Neural crest cell (in vitro differentiated cells): ENCODE results near the gene CCNDBP1. TPM values are rescaled to one million over a fixed set of nuclear protein-coding genes. Genes with fewer than 3 reads are reported as not detected.
A peak's percentile ranks its signal among the peaks of the same experiment; 100 is the strongest.

Source experiments
- DNase-seq: peaks from one replicate; pipeline ENCODE4 v3.0.0; 2021; ENCODE audit warnings: low read depth, mixed read lengths, low spot score
- H3K27ac Mint-ChIP-seq: one replicate; pipeline ENCODE4 v1.8.0; 2021; ENCODE audit warnings: mild to moderate bottlenecking, mixed read lengths; ENCODE audit not compliant: unreplicated experiment
- H3K27me3 Mint-ChIP-seq: 2 replicates; pipeline ENCODE4 v1.8.0; 2021; ENCODE audit warnings: low read depth, mild to moderate bottlenecking, mixed read lengths
- H3K36me3 Mint-ChIP-seq: 2 replicates; pipeline ENCODE4 v1.8.0; 2021; ENCODE audit warnings: low read depth, mild to moderate bottlenecking, mixed read lengths
- H3K4me1 Mint-ChIP-seq: 2 replicates; pipeline ENCODE4 v1.8.0; 2021; ENCODE audit warnings: mixed read lengths
- H3K4me3 Mint-ChIP-seq: one replicate; pipeline ENCODE4 v1.8.0; 2021; ENCODE audit warnings: mild to moderate bottlenecking, mixed read lengths
- H3K9me3 Mint-ChIP-seq: 2 replicates; pipeline ENCODE4 v1.8.0; 2021; ENCODE audit warnings: mixed read lengths
- CTCF ChIP-seq: fragments of 200-600 bp; sonication (generic); conservative IDR thresholded peaks from 2 replicates; pipeline ENCODE4 v1.5.0; 2021; ENCODE audit warnings: antibody characterized with exemption, mild to moderate bottlenecking
- long read RNA-seq: library from polyadenylated mRNA; unstranded; transcript quantifications from one replicate; pipeline ENCODE4 v2.0.0, GENCODE V29; 2020
- total RNA-seq: library from RNA; stranded (reverse); gene quantifications from 2 replicates; pipeline ENCODE4 v1.2.1, GENCODE V29; 2021

Gene CCNDBP1
- total RNA-seq: 29.5 and 31.4 TPM in 2 replicates
- long read RNA-seq, transcript CCNDBP1-201 (11 exons, 3,660 nt): major isoform, 97 of 117 reads
- long read RNA-seq, partial matches to known transcripts: 5 of 117 reads
- long read RNA-seq, other reads (novel, unspliced or antisense): 2 of 117 reads

- Mint-ChIP-seq H3K4me3 (peak within 1 kb of the TSS; percentile 92), H3K4me1 (peaks cover 15% of the 10 kb centered on the region), H3K9me3 (no peaks in the 10 kb centered on the region), H3K36me3 (peaks cover 2% of the 10 kb centered on the region), H3K27me3 (no peaks in the 10 kb centered on the region), H3K27ac (peak within 1 kb of the TSS; percentile 24)
- peak; percentile 84 for DNase-seq
- peak; percentile 58 for TF ChIP-seq CTCF
Measured at GRCh38 chr15:43185157-43186002, at the start of gene CCNDBP1. Gene CCNDBP1 (plus strand): TSS chr15:43185403. CDS start chr15:43185499, 96 bp downstream.

- no peaks in the 10 kb centered on the region for H3K4me1 Mint-ChIP-seq
- H3K9me3 Mint-ChIP-seq: no peaks in the 10 kb centered on the region
- no peak overlapping the region for H3K4me3 Mint-ChIP-seq
- DNase-seq: no peak
- no peaks in the 10 kb centered on the region for H3K27me3 Mint-ChIP-seq
- TF ChIP-seq CTCF: no peak
- H3K36me3 Mint-ChIP-seq: peaks cover 26% of the 10 kb centered on the region
- H3K27ac Mint-ChIP-seq: no peak overlapping the region
Measured at GRCh38 chr15:43143203-43143941, 41.8 kb upstream of the CCNDBP1 start.

- DNase-seq: no peak
- Mint-ChIP-seq H3K9me3 (no peaks in the 10 kb centered on the region), H3K36me3 (peaks cover 20% of the 10 kb centered on the region), H3K27ac (no peak overlapping the region), H3K27me3 (no peaks in the 10 kb centered on the region), H3K4me1 (no peaks in the 10 kb centered on the region), H3K4me3 (no peak overlapping the region)
- no peak for TF ChIP-seq CTCF
Measured at GRCh38 chr15:43144512-43144911, 40.7 kb upstream of the CCNDBP1 start.

GRCh38 chr15:43146184-43146583 is 39.0 kb upstream of the CCNDBP1 start:
- TF ChIP-seq CTCF: no peak
- no peaks in the 10 kb centered on the region for H3K4me1 Mint-ChIP-seq
- no peaks in the 10 kb centered on the region for H3K27me3 Mint-ChIP-seq
- peak overlapping the region; percentile 44 for H3K27ac Mint-ChIP-seq
- H3K36me3 Mint-ChIP-seq: peaks cover 7% of the 10 kb centered on the region
- DNase-seq: no peak
- no peaks in the 10 kb centered on the region for H3K9me3 Mint-ChIP-seq
- H3K4me3 Mint-ChIP-seq: no peak overlapping the region

- Mint-ChIP-seq H3K4me1 (no peaks in the 10 kb centered on the region), H3K9me3 (no peaks in the 10 kb centered on the region), H3K4me3 (no peak overlapping the region), H3K27ac (no peak overlapping the region), H3K27me3 (no peaks in the 10 kb centered on the region), H3K36me3 (peaks cover 2% of the 10 kb centered on the region)
- DNase-seq: no peak
- no peak for TF ChIP-seq CTCF
Measured at GRCh38 chr15:43150191-43150929, 34.8 kb upstream of the CCNDBP1 start.
